ENCODE results near the gene ZNF740.
"Not testable (repeated sequence)": the region's sequence is repeated elsewhere in the genome, so short reads cannot be mapped to it uniquely, and the experiment has no call there.

The ZNF740 gene

DNA sequence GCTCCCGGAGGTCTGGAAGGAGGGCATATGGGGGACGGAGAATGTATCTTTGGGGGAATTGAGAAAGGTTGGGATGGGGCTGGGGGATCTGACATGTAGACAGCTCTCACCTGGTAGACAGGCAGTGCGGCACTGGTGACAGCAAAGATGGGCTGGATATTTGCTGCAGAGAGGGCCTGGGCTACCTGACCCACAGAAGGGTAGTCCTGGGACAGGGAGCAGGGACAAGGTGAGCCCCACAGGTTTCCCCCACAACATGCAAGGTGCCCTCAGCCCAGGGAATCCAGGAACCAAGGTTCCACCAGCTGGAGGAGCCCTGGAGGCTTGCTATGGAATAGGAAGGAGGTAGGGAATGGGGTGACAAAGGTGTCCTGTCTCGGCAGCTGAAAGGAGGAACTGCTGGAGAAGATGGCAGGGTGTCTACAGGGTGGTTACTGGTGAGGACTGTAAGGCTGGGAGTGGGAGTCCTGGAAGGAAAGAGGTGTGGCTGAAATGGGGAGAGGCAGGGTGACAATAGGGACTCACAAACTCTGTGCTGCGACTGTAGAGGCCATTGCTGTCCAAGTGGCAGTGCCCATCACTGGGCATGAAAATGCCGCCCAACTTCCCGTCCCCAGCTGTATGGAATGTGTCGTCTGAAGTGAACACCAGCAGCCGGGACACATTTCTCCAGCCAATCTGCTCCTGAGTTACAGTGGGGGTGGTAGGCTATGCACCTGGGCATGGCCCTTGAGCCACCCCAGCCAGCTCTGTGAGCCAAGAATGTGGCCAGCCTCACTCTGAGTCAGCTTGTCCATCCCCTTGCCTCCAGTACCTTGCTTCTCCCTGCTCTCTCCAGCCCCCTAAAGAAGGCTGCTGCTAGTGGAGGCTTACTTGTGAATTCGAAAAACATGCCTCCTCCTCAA is 15.2 kb downstream of the ZNF740 start:
- DNase-seq: no peak

DNA sequence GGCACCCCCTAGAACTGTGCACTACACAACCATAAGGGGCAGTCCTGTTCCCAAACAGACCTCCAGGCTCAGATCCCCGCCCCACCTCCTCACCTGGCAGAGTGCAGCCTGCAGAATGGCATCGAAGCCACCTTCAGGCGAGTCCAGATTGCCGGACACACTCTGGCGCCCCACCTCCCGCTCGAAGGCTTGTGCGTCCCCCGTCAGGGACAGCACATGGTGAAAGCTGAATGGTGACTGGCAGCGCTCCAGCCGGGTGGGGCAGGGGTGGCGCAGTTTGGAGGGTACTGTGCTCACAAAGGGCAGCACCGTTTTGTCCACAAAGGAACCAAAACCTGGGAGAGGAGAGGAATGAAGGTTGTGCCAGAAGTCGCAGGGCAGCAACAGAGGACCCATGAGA is 16.0 kb downstream of the ZNF740 start:
- DNase-seq: no peak

DNA sequence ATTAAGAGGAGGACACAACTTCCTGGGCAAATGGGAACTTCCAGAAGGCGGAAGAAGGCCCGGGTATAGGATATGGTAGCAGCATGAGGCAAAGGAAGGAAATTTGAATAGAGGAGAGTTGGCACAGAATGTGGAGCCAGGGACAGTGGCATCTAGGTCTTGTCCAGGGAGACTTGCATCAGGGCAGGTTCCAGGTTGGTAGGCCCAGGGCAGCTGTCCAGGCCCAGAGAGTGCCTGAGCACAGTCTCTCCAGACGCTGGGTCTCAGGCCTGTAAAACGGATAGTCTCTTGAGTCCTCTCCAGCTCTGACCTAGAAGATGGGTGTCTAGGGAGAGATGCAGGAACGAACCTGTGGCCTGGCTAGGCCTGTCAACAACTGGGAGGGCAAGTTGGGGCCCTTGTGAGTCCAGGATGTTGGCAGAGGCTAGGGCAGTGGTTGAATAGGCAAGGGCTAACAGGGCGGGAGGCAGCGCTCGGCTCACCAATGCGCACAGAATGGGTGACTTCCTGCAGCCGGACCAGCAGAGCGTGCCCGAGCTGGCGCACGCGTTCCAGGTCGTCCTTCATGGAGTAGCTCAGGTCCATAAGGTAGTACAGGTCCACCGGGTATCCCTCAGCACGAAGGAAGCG is 16.6 kb downstream of the ZNF740 start:
- DNase-seq: no peak

- no peak for DNase-seq
Observed at GRCh38 chr12:53198486-53199110, 18.1 kb downstream of the ZNF740 start.

DNA sequence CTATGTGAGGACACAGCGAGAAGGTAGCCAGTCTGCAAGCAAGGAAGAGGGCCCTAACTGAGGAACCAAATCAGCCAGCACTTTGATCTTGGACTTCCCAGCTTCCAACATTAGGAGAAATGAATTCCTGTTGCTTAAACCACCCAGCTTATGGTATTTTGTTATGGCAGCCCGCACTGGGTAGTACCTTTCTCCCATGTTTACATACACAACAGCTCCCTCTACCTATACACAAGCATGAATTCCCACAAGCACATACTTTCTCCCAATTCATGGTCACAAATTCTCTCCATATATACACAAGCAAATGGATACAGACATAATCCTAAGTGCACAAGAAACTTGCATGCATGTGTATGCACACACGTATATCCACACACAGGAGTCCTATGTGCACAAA is 19.2 kb downstream of the ZNF740 start:
- DNase-seq: no peak

GRCh38 chr12:53200107-53200457 is 19.6 kb downstream of the ZNF740 start:
- DNase-seq: no peak

- DNase-seq: no peak
Observed at GRCh38 chr12:53200458-53201176, 20.1 kb downstream of the ZNF740 start.

DNA sequence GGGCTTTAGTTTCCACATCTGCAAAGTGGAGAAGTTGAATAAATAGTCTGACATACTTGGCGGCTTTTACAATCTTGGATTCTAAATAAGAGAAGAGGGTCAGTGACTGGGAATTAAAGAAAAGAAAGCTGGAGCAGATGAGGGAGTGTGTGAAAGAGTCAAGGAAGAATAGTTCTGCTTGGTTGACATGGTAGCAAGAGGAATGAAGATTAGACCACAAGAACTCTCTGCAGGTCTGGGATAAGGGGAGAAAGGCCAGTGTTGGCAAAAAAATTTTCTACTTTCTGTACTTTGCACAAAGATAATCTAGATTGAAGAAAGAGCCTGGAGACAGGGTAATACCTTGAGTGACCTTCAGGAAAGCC is 20.6 kb downstream of the ZNF740 start:
- DNase-seq: no peak

GRCh38 chr12:53201639-53202038 is 21.1 kb downstream of the ZNF740 start:
- no peak for DNase-seq

GRCh38 chr12:53202316-53202715 is 21.8 kb downstream of the ZNF740 start:
- DNase-seq: not testable (repeated sequence)

- DNase-seq: no peak
Observed at GRCh38 chr12:53204351-53204750, 23.8 kb downstream of the ZNF740 start.

- peak; percentile 87 for DNase-seq
Observed at GRCh38 chr12:53205747-53206419, 25.4 kb downstream of the ZNF740 start.

- DNase-seq: no peak
Observed at GRCh38 chr12:53207042-53207441, 26.5 kb downstream of the ZNF740 start, which contains the start of gene ITGB7. TSS of gene ITGB7 (minus strand) at chr12:53207251. CDS start at chr12:53200443, 6,808 bp downstream.

- DNase-seq: no peak
Observed at GRCh38 chr12:53208435-53208834, 27.9 kb downstream of the ZNF740 start.

- no peak for DNase-seq
Observed at GRCh38 chr12:53208877-53209463, 28.4 kb downstream of the ZNF740 start.

DNA sequence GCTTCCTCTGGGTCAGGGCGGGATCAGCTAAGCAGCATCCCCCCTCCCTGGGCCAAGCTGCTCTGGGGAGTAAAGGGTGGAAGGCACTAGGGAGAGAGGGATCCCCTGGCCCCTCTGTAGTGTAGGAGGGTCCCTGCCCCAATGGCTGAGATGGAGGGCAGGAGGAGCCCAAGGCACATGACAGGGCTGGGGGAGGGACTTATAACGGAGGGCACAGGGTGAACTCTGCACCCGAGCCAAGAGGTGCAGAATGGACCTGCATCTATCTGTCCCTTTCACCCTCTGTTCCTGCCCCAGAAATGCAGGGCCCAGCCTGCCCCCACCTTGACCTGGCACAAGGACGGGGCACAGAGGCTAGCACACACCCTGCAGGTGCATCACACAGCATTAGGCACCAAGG is 30.3 kb downstream of the ZNF740 start:
- DNase-seq: no peak

- DNase-seq: no peak
Observed at GRCh38 chr12:53211476-53212381, 31.2 kb downstream of the ZNF740 start.

DNA sequence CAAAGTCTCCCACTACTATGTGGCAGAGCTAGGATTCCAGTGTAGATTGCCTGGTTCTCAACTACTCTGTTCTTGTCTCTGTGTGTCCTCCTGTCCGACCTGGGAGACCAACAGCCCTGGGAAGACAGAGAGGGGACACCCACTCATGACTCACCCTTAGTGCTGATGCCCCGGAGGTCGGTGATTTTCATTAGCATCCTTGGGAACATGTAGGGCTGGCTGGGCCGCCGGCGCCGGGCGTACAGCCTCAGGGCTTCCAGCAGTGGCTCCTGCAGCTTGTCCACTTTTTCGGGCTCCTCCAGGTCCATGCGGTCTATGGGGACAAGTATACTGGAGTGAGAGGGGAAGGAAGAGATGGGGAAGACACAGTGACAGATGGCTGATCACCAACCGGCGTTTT is 32.4 kb downstream of the ZNF740 start:
- DNase-seq: no peak

- DNase-seq: peak; percentile 69
Observed at GRCh38 chr12:53213348-53213747, 32.8 kb downstream of the ZNF740 start.

GRCh38 chr12:53214221-53214620 is 33.7 kb downstream of the ZNF740 start:
- no peak for DNase-seq

All from fibroblast of skin of right biceps (primary cell).